PC-3 (cell line): ENCODE data around the gene KRTAP5-4. TPM values are rescaled to one million over a fixed set of nuclear protein-coding genes. Genes with fewer than 3 reads are reported as not detected.
"Not testable (repeated sequence)": the region's sequence is repeated elsewhere in the genome, so short reads cannot be mapped to it uniquely, and the experiment has no call there.

Source experiments
- ATAC-seq: fragments of 200-7000 bp; cut with Tn5 transposase; 2 replicates; pipeline ENCODE4 v1.9.1; 2020; ENCODE audit warnings: mild to moderate bottlenecking, moderate library complexity
- BruUV-seq: library from RNA; stranded (reverse); fragments of 400-500 nt; replicated peaks from 2 replicates; lab custom pipeline; 2021; lab: Mats Ljungman, UMichigan
- CTCF ChIA-PET: fragments of 300-600 bp; sonication (Branson Sonifier 250); formaldehyde crosslinking; loops from one replicate; lab custom pipeline; 2022; ENCODE audit warnings: antibody characterized with exemption; lab: Charles Lee
- POLR2A ChIA-PET: fragments of 300-600 bp; sonication (Branson Sonifier 250); formaldehyde crosslinking; loops from one replicate; lab custom pipeline; 2022; ENCODE audit warnings: antibody characterized with exemption; ENCODE audit not compliant: unreplicated experiment; lab: Charles Lee
- DNase-seq: peaks from one replicate; pipeline ENCODE4 v3.0.0-alpha.2; 2015
- H2AFZ ChIP-seq: fragments of 300-600 bp; sonication (generic); 2 replicates; pipeline ENCODE4 v1.6.0; 2016; ENCODE audit warnings: antibody characterized with exemption, low read length
- H3F3A ChIP-seq: fragments of 300-600 bp; sonication (generic); one replicate; pipeline ENCODE4 v1.6.0; 2017; ENCODE audit warnings: antibody characterized with exemption, low read length, control low read depth, mild to moderate bottlenecking; ENCODE audit not compliant: unreplicated experiment
- H3K27ac ChIP-seq: fragments of 300-600 bp; sonication (generic); 2 replicates; pipeline ENCODE4 v1.5.1; 2016; ENCODE audit warnings: mild to moderate bottlenecking, low read length
- H3K27me3 ChIP-seq: fragments of 300-600 bp; sonication (generic); 2 replicates; pipeline ENCODE4 v1.6.1; 2016; ENCODE audit warnings: low read length, mixed read lengths
- H3K36me3 ChIP-seq: fragments of 300-600 bp; sonication (generic); 2 replicates; pipeline ENCODE4 v1.6.1; 2016; ENCODE audit warnings: low read depth, mixed run types, low read length, mixed read lengths
- H3K4me1 ChIP-seq: fragments of 300-600 bp; sonication (generic); 2 replicates; pipeline ENCODE4 v1.5.1; 2016; ENCODE audit warnings: low read length; ENCODE audit not compliant: insufficient read depth
- H3K4me2 ChIP-seq: fragments of 300-600 bp; sonication (generic); 2 replicates; pipeline ENCODE4 v1.6.0; 2016; ENCODE audit warnings: low read length
- H3K4me3 ChIP-seq: fragments of 300-600 bp; sonication (generic); 2 replicates; pipeline ENCODE4 v1.5.1; 2016; ENCODE audit warnings: mild to moderate bottlenecking, low read length, mixed read lengths
- H3K79me2 ChIP-seq: fragments of 300-600 bp; sonication (generic); 2 replicates; pipeline ENCODE4 v1.6.1; 2017; ENCODE audit warnings: low read length, mixed read lengths
- H3K9ac ChIP-seq: fragments of 300-600 bp; sonication (generic); 2 replicates; pipeline ENCODE4 v1.6.0; 2016; ENCODE audit warnings: mild to moderate bottlenecking, low read length
- H3K9me2 ChIP-seq: fragments of 300-600 bp; sonication (generic); replicated peaks from 2 replicates; pipeline ENCODE4 v1.6.1; 2016; ENCODE audit warnings: mixed run types, low read length, mixed read lengths
- H3K9me3 ChIP-seq: fragments of 300-600 bp; sonication (generic); 2 replicates; pipeline ENCODE4 v1.6.1; 2016; ENCODE audit warnings: low read length, mixed read lengths
- H4K20me1 ChIP-seq: fragments of 300-600 bp; sonication (generic); 2 replicates; pipeline ENCODE4 v1.6.1; 2016; ENCODE audit warnings: low read length, mixed read lengths
- CTCF ChIP-seq: fragments of 300-600 bp; sonication (generic); conservative IDR thresholded peaks from 2 replicates; pipeline ENCODE4 v1.5.1; 2017; ENCODE audit warnings: antibody characterized with exemption, low read depth, mild to moderate bottlenecking, low read length
- EZH2 ChIP-seq: fragments of 300-600 bp; sonication (generic); IDR thresholded peaks from one replicate; pipeline ENCODE4 v1.6.1; 2017; ENCODE audit warnings: antibody characterized with exemption, mild to moderate bottlenecking, low read length; ENCODE audit not compliant: unreplicated experiment
- EZH2phosphoT487 ChIP-seq: fragments of 300-600 bp; sonication (generic); IDR thresholded peaks from 2 replicates; pipeline ENCODE4 v1.6.1; 2018; ENCODE audit warnings: mild to moderate bottlenecking, antibody characterized with exemption, low read length, borderline replicate concordance
- intact Hi-C: fragments of 100-400 bp; cut with micrococcal nuclease; formaldehyde crosslinking; loops from 2 replicates; pipeline ENCODE4 v1.9.0; 2023
- total RNA-seq: library from RNA; depleted of rRNA; stranded (reverse); fragments of >200 nt; gene quantifications from 2 replicates; pipeline ENCODE4 v1.2.3, GENCODE V29; 2014

Gene KRTAP5-4
- total RNA-seq, 1 experiment from 2014 or later, result not detected

- H3K9ac ChIP-seq, BruUV-seq, H3K4me1 ChIP-seq, H3K4me3 ChIP-seq, DNase-seq, H4K20me1 ChIP-seq, H3K36me3 ChIP-seq, H2AFZ ChIP-seq, POLR2A ChIA-PET, H3K79me2 ChIP-seq, intact Hi-C loops, H3K9me2 ChIP-seq, H3K9me3 ChIP-seq, H3F3A ChIP-seq, CTCF ChIA-PET, H3K4me2 ChIP-seq, ATAC-seq, H3K27ac ChIP-seq: not testable (repeated sequence)
- H3K27me3 ChIP-seq, result peaks cover 16% of the 10 kb centered on the region
Measured at GRCh38 chr11:1607156-1607845, 14.6 kb downstream of the KRTAP5-4 start.

GRCh38 chr11:1605923-1606322 is 16.0 kb downstream of the KRTAP5-4 start:
- DNase-seq, H3K9me2 ChIP-seq, H3K9me3 ChIP-seq, H2AFZ ChIP-seq, H3K4me3 ChIP-seq, BruUV-seq, H3F3A ChIP-seq, intact Hi-C loops, H3K27ac ChIP-seq, H3K79me2 ChIP-seq, H3K9ac ChIP-seq, POLR2A ChIA-PET, ATAC-seq, H3K4me1 ChIP-seq, H3K36me3 ChIP-seq, H4K20me1 ChIP-seq, H3K4me2 ChIP-seq: not testable (repeated sequence)
- H3K27me3 ChIP-seq, result peaks cover 26% of the 10 kb centered on the region
- CTCF ChIA-PET, result interaction anchor here (1.2 kb wide), 1 partner anchor 11 kb away, joined by 3 read pairs; no protein-coding TSS in a partner anchor

GRCh38 chr11:1604711-1605110 is 17.2 kb downstream of the KRTAP5-4 start:
- no peaks in the 10 kb centered on the region for H3K9me3 ChIP-seq
- no peak for TF ChIP-seq EZH2phosphoT487
- TF ChIP-seq EZH2, result no peak
- no TSS peak for BruUV-seq
- no peak overlapping the region for H3K4me2 ChIP-seq
- H3K27me3 ChIP-seq, result peaks cover 38% of the 10 kb centered on the region
- CTCF ChIA-PET, result interaction anchor here (1.2 kb wide), 1 partner anchor 9 kb away, joined by 3 read pairs; no protein-coding TSS in a partner anchor
- H4K20me1 ChIP-seq, result no peaks in the 10 kb centered on the region
- H3K9me2 ChIP-seq, result no peaks in the 10 kb centered on the region
- no peak overlapping the region for H3K27ac ChIP-seq
- DNase-seq (no peak), ATAC-seq (no peak)
- no peak overlapping the region for H3K4me3 ChIP-seq
- no peaks in the 10 kb centered on the region for H3K4me1 ChIP-seq
- H3K79me2 ChIP-seq, result no peaks in the 10 kb centered on the region
- no peak overlapping the region for H2AFZ ChIP-seq
- no peak overlapping the region for H3K9ac ChIP-seq
- POLR2A ChIA-PET, result no interaction called here
- no peaks in the 10 kb centered on the region for H3K36me3 ChIP-seq
- intact Hi-C loops, result no loop called here
- H3F3A ChIP-seq, result no peaks in the 10 kb centered on the region

- no peaks in the 10 kb centered on the region for H3K36me3 ChIP-seq
- DNase-seq, result no peak
- BruUV-seq, result no TSS peak
- no peaks in the 10 kb centered on the region for H3F3A ChIP-seq
- TF ChIP-seq CTCF, result no peak
- TF ChIP-seq EZH2phosphoT487, result no peak
- no peak for TF ChIP-seq EZH2
- ChIA-PET POLR2A (no interaction called here), CTCF (no interaction called here)
- no peak overlapping the region for H3K27ac ChIP-seq
- no peak for ATAC-seq
- H3K27me3 ChIP-seq, result peaks cover 42% of the 10 kb centered on the region
- H2AFZ ChIP-seq, result no peak overlapping the region
- no peaks in the 10 kb centered on the region for H3K79me2 ChIP-seq
- H3K4me3 ChIP-seq, result no peak overlapping the region
- no peaks in the 10 kb centered on the region for H3K9me2 ChIP-seq
- H3K9me3 ChIP-seq, result no peaks in the 10 kb centered on the region
- no peak overlapping the region for H3K9ac ChIP-seq
- no peaks in the 10 kb centered on the region for H4K20me1 ChIP-seq
- no peaks in the 10 kb centered on the region for H3K4me1 ChIP-seq
- intact Hi-C loops, result no loop called here
- H3K4me2 ChIP-seq, result no peak overlapping the region
Measured at GRCh38 chr11:1604181-1604580, 17.8 kb downstream of the KRTAP5-4 start.
